Stimulated activated CD4-positive, alpha-beta T cell treated with anti-CD3 and anti-CD28 coated beads, Interleukin-1b, Interleukin-23, amount 100 ng/mL, for 4 hours (primary cell): ENCODE results near the gene MCF2.
"Not testable (repeated sequence)": the region's sequence is repeated elsewhere in the genome, so short reads cannot be mapped to it uniquely, and the experiment has no call there.

Source experiments
- DNase-seq, 2 donors: peaks; one replicate each; pipeline ENCODE4 v3.0.0-alpha.2; 2020; ENCODE audit warnings: low read depth in 2 of 2

Gene MCF2

GRCh38 chrX:139708067-139708466, at the start of gene MCF2:
Gene MCF2, minus strand, starts transcription at chrX:139708167. Its CDS starts 56,423 bp downstream, at chrX:139651744.
- no peak for DNase-seq

- DNase-seq, result no peak
These were observed 43.1 kb upstream of the MCF2 start for GRCh38 chrX:139751053-139751452.

- DNase-seq, result no peak
These were observed 42.4 kb upstream of the MCF2 start for GRCh38 chrX:139750390-139750789.

GRCh38 chrX:139739138-139739537, 31.2 kb upstream of the MCF2 start:
- no peak for DNase-seq

- DNase-seq, result no peak
These were observed 30.6 kb upstream of the MCF2 start for GRCh38 chrX:139738581-139738980.

- no peak for DNase-seq
These were observed 28.2 kb upstream of the MCF2 start for GRCh38 chrX:139736151-139736550.

- DNase-seq, result no peak
These were observed 27.0 kb upstream of the MCF2 start for GRCh38 chrX:139734996-139735395.

GRCh38 chrX:139725720-139726119, 17.8 kb upstream of the MCF2 start:
- DNase-seq, result no peak

- no peak for DNase-seq
These were observed 16.7 kb upstream of the MCF2 start for GRCh38 chrX:139724626-139725025.

- no peak for DNase-seq
These were observed 13.0 kb upstream of the MCF2 start for GRCh38 chrX:139720979-139721378.

GRCh38 chrX:139720136-139720535, 12.2 kb upstream of the MCF2 start:
- DNase-seq, result no peak

- DNase-seq, result no peak
These were observed 5.3 kb downstream of the MCF2 start for GRCh38 chrX:139702658-139703057.

- no peak for DNase-seq
These were observed 15.1 kb downstream of the MCF2 start for GRCh38 chrX:139692908-139693307.

- no peak for DNase-seq
These were observed 15.5 kb downstream of the MCF2 start for GRCh38 chrX:139692506-139692849.

GRCh38 chrX:139691843-139692505, 16.0 kb downstream of the MCF2 start:
- no peak for DNase-seq

GRCh38 chrX:139691493-139691842, 16.5 kb downstream of the MCF2 start:
- no peak for DNase-seq

GRCh38 chrX:139685175-139685574, 22.8 kb downstream of the MCF2 start:
- DNase-seq, result not testable (repeated sequence)

GRCh38 chrX:139680356-139680755, 27.6 kb downstream of the MCF2 start:
- DNase-seq, result no peak

GRCh38 chrX:139647597-139647996, 60.4 kb downstream of the MCF2 start:
- DNase-seq, result no peak

GRCh38 chrX:139642241-139642927, 65.6 kb downstream of the MCF2 start:
- no peak for DNase-seq

- no peak for DNase-seq
These were observed 67.7 kb downstream of the MCF2 start for GRCh38 chrX:139640259-139640658.

GRCh38 chrX:139639253-139639652, 68.7 kb downstream of the MCF2 start:
- DNase-seq, result no peak

GRCh38 chrX:139600105-139600504, 107.9 kb downstream of the MCF2 start:
- no peak for DNase-seq

GRCh38 chrX:139596068-139596467, 111.9 kb downstream of the MCF2 start:
- DNase-seq, result no peak
